Ectodermal cell (in vitro differentiated cells): Measurements from ENCODE around the gene TWF2.

ENCODE experiments used
- H3K27ac ChIP-seq: 2 replicates; pipeline ENCODE4 v1.7.0; 2013; ENCODE audit warnings: mild to moderate bottlenecking, low read depth, low read length; ENCODE audit not compliant: insufficient read depth, poor library complexity, severe bottlenecking
- H3K27me3 ChIP-seq: 2 replicates; pipeline ENCODE4 v1.7.0; 2013; ENCODE audit warnings: mild to moderate bottlenecking, low read length; ENCODE audit not compliant: insufficient read depth, control insufficient read depth, poor library complexity, severe bottlenecking
- H3K36me3 ChIP-seq: one replicate; pipeline ENCODE4 v1.7.0; 2013; ENCODE audit warnings: low read length; ENCODE audit not compliant: control insufficient read depth, insufficient read depth
- H3K4me1 ChIP-seq: one replicate; pipeline ENCODE4 v1.7.0; 2013; ENCODE audit warnings: low read length; ENCODE audit not compliant: control insufficient read depth, insufficient read depth
- H3K4me3 ChIP-seq: 2 replicates; pipeline ENCODE4 v1.7.0; 2013; ENCODE audit warnings: low read depth, low read length, control low read depth; ENCODE audit not compliant: insufficient read depth
- H3K9me3 ChIP-seq: 2 replicates; pipeline ENCODE4 v1.7.0; 2013; ENCODE audit warnings: mild to moderate bottlenecking, low read length, moderate library complexity; ENCODE audit not compliant: control insufficient read depth
- WGBS, 2 experiments: methylation state at CpG; one replicate each; pipeline ENCODE4 v1.1.7; 2013; ENCODE audit warnings: missing lambda C conversion rate in 2 of 2; 5-methylcytosine and 5-hydroxymethylcytosine counted together

The TWF2 gene

DNA sequence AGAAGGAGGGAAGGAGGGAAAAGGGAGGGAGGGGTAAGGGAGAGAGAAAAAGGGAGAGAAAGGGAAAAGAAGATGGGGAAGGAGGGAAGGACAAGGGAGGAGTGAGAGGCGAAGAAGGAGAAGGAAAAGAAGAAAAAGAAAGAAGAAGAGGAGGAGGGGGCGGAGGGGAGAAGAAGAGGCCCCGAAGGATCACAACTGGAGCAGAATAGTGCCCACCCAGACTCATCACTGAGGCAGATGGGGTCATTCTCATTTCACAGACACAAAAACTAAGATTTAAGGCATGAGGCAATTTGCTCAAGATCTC lies 43.7 kb downstream of the TWF2 start:
- no peaks in the 10 kb centered on the region for H3K36me3 ChIP-seq
- WGBS, 2 experiments: 87 to 93% methylated on average over 3 of the region's 3 CpGs
- H3K27ac ChIP-seq: no peak overlapping the region
- peaks cover 21% of the 10 kb centered on the region for H3K4me1 ChIP-seq
- H3K9me3 ChIP-seq: no peaks in the 10 kb centered on the region
- H3K27me3 ChIP-seq: no peaks in the 10 kb centered on the region
- no peak overlapping the region for H3K4me3 ChIP-seq

DNA sequence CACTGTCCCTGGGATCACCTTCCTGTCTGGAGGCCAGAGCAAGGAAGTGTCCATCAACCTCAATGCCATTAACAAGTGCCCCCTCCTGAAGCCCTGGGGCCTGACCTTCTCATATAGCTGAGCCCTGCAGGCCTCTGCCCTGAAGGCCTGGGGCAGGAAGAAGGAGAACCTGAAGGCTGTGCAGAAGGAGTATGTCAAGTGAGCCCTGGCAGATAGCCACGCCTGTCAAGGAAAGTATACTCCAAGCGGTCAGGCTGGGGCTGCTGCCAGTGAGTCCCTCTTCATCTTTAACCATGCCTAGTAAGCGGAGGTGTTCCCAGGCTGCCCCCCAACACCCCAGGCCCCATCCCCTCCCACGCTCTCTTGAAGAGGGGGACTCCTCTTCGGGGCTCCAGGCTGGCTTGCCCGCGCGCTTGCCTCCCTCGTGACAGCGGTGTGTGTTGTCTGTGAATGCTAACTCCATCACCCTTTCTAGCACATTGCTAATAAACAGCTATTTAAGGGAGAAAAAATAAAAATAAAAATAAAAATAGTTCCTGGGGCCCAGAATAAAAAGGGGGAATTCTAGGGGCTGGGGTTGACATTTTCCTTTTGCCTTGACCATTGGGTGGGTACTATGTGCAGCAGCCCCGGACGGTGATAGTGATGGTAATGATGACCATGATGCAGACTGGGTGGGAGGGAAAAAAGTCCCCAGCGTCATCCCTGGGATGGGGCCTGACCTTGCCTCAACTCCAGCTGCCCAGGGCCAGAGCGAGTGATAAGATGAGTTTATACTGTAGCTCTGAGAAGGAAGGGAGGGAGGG lies 44.3 kb downstream of the TWF2 start:
- Histone ChIP-seq H3K9me3 (no peaks in the 10 kb centered on the region), H3K36me3 (no peaks in the 10 kb centered on the region), H3K27ac (no peak overlapping the region), H3K4me1 (peaks cover 21% of the 10 kb centered on the region), H3K4me3 (no peak overlapping the region), H3K27me3 (no peaks in the 10 kb centered on the region)
- 88 to 91% methylated on average over 14 of the region's 14 CpGs for WGBS, 2 experiments

DNA sequence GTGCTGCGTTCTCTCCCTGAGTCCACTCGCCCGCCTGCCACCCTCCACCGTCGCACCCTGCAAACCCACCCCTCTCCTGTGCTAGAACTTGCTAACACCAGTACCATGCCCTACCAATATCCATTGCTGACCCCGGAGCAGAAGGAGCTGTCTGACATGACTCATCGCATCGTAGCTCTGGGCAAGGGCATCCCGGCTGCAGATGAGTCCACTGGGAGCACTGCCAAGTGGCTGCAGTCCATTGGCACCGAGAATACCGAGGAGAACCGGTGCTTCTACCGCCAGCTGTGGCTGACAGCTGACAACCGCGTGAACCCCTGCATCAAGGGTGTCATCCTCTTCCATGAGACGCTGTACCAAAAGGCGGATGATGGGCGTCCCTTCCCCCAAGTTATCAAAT lies 45.9 kb downstream of the TWF2 start:
- Histone ChIP-seq H3K36me3 (no peaks in the 10 kb centered on the region), H3K4me3 (no peak overlapping the region)
- 93% methylated on average over 18 of the region's 18 CpGs for WGBS, 2 experiments

DNA sequence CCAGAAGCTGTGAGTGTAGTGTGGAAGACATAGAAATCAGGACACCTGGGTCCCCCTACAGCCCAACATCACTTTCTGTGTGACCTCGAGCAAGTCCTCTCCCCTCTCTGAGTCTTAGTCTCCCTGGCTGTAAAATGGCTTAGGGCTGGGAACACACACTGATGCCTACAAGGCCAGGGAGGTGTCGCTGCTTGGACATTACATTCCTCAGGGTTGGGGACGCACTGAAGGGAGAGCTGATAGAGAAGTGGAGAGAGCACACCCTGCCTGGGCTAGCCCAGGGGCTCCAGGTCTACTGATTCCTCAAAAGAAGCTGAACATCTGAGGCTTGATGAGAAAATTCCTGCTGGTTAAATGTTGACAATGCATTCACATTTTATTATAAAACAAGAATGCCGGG lies 47.3 kb downstream of the TWF2 start:
- WGBS, 2 experiments: 90 to 94% methylated on average over 4 of the region's 4 CpGs
- H3K27ac ChIP-seq: no peak overlapping the region
- peaks cover 5% of the 10 kb centered on the region for H3K4me1 ChIP-seq
- no peaks in the 10 kb centered on the region for H3K9me3 ChIP-seq
- H3K27me3 ChIP-seq: no peaks in the 10 kb centered on the region
- no peaks in the 10 kb centered on the region for H3K36me3 ChIP-seq
- no peak overlapping the region for H3K4me3 ChIP-seq

More for the DNA sequence above, 45.9 kb downstream of the TWF2 start:
- Histone ChIP-seq H3K9me3 (no peaks in the 10 kb centered on the region), H3K4me1 (peaks cover 13% of the 10 kb centered on the region), H3K27ac (no peak overlapping the region), H3K27me3 (no peaks in the 10 kb centered on the region)

DNA sequence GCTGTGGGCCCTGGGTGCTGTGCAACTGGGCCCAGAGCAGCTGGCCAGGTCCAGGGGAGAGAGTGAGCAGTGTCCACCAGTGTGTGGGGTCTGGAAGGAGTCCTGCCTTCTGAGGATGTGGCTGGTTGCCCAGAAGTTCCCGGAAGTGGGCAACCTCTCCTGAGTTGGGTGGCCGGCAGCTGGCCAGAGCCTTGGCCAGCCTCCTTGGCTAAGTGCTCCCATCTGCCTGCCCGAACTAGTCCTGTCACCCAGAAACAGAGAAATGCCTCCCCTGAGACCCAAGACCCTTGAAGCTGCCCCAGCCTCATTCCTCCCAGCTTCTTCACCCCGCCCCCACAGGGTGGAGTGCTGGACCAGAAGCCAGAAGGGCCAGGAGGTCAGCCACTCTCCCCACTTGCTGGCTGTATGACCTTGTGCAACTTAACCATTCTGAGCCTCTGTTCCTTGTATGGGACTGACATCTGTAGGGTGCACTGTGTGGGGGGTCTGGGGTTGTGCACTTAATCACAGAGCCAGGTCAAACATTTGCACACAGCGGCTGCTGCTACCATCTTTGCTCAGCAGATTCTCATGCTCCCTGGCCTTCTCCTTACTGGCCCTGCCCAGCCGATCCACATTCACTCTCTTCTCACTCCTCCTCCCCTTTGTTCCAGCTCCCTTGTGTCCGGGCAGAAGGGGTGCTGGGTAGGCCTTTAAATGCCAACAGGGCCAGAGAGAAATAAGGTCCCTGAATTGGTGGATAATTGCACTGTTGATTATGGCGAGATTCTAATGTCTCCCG lies 48.5 kb downstream of the TWF2 start:
- no peaks in the 10 kb centered on the region for H3K27me3 ChIP-seq
- H3K4me1 ChIP-seq: peaks cover 5% of the 10 kb centered on the region
- 88 to 90% methylated on average over 8 to 9 of the region's 9 CpGs for WGBS, 2 experiments
- no peaks in the 10 kb centered on the region for H3K9me3 ChIP-seq
- no peak overlapping the region for H3K27ac ChIP-seq
- no peaks in the 10 kb centered on the region for H3K36me3 ChIP-seq
- no peak overlapping the region for H3K4me3 ChIP-seq

DNA sequence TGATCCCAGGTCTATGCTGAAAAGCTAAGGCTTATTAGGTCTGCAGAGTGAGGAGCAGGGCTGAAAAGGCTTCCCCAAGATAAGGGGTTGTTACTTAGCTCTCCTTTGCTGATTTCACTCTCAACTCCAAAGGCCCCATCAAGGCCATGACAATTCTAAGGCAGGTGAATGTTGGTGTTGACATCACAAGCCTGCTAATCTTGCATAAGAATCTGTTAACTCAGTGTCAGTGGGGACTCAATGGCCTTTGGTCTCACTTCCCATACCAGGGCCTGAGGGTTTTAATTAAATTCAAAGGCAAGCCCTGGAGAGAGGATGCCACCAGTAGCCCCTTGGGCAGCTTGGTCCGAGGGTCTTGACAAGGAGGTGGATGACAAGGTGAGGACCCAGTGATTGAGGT lies 50.4 kb downstream of the TWF2 start:
- WGBS, 2 experiments: 77 to 94% methylated on average over 1 of the region's 1 CpG
- Histone ChIP-seq H3K27ac (no peak overlapping the region), H3K36me3 (no peaks in the 10 kb centered on the region)

DNA sequence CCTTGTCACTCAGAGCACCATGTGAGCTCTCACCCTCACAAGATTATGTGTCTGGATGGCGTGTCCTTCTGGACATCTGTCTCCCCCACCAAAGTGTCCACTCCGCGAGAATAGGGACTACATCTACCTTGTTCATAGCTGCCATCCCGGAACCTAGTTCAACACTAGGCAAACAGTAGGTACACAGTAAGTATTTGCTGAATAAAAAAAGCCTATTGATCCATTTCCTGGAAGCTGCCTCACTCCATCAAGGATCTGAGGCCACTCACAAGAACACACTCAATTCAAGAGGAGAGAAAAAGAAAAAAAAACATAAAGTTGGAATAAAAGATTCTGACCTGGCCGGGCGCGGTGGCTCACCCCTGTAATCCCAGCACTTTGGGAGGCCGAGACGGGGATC lies 52.2 kb downstream of the TWF2 start:
- Histone ChIP-seq H3K27ac (no peak overlapping the region), H3K9me3 (no peaks in the 10 kb centered on the region), H3K4me3 (no peak overlapping the region), H3K27me3 (no peaks in the 10 kb centered on the region), H3K4me1 (peaks cover 5% of the 10 kb centered on the region), H3K36me3 (no peaks in the 10 kb centered on the region)
- WGBS, 2 experiments: 91 to 96% methylated on average over 9 of the region's 9 CpGs

More for the DNA sequence above, 50.4 kb downstream of the TWF2 start:
- no peaks in the 10 kb centered on the region for H3K9me3 ChIP-seq
- no peak overlapping the region for H3K4me3 ChIP-seq
- H3K4me1 ChIP-seq: peaks cover 5% of the 10 kb centered on the region
- H3K27me3 ChIP-seq: no peaks in the 10 kb centered on the region

DNA sequence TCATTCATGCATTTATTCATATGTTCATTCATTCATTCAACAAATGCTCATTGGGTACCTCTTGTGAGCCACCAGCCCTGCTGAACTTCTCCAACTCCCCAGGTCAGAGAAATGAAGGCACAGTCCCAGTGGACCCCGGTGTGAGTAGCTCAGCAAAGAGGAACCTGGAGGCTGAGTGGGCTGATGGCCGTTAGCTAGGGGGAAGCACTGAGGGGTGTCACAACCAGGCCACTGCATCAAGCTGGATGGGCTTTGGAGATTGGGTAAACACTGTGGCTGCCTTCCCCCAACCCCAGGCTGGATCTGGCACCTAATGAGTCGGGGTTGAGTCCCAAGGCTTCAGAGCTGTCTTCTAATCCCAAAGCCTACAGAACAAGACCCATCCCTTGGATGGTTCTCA lies 53.1 kb downstream of the TWF2 start:
- Histone ChIP-seq H3K27me3 (no peaks in the 10 kb centered on the region), H3K4me3 (no peak overlapping the region), H3K36me3 (no peaks in the 10 kb centered on the region), H3K9me3 (no peaks in the 10 kb centered on the region), H3K27ac (no peak overlapping the region), H3K4me1 (peaks cover 4% of the 10 kb centered on the region)
- 90 to 92% methylated on average over 3 of the region's 3 CpGs for WGBS, 2 experiments

DNA sequence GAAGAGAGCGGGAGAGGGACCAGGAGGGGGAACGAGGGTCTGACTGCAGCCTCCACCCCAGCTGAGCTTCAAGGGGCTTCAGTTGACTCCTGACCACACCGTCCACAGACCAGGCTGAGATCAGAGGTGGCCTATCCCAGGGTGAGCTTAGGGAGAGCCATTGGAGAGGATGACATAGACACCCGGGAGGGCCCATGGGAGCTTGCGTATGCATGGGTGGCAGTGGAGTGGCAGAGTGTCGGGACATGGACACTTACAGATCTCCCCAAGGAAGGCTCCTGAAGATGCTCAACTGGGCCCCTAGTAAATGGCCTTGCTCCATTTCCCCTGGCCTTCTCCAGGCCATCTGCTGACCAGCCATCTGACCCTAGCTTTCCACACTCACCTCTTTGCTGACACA lies 53.6 kb downstream of the TWF2 start:
- Histone ChIP-seq H3K9me3 (no peaks in the 10 kb centered on the region), H3K27ac (no peak overlapping the region), H3K27me3 (no peaks in the 10 kb centered on the region), H3K4me3 (no peak overlapping the region), H3K4me1 (no peaks in the 10 kb centered on the region), H3K36me3 (no peaks in the 10 kb centered on the region)
- 94 to 96% methylated on average over 6 of the region's 6 CpGs for WGBS, 2 experiments

DNA sequence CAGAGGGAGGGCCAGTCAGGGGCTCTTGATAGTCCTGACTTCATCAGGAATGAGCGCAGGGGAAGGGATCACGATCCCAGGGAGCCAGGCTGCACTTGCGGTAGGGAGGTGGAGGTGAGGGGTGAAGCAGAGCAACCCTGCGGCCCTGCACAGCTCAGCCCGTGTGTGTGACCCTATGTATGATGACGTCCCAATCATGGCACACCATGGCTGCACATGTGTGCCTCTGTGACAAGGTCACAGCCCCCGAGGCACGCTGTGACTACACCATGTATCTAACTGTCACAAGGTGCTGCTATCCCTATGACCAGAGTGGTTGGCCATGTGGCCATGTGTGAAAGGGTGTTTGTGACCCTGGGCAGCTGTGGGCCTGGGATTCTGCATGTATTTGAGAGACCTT lies 54.3 kb downstream of the TWF2 start:
- 91 to 94% methylated on average over 8 of the region's 8 CpGs for WGBS, 2 experiments
- H3K4me3 ChIP-seq: no peak overlapping the region
- no peaks in the 10 kb centered on the region for H3K36me3 ChIP-seq

More for the DNA sequence above, 54.3 kb downstream of the TWF2 start:
- no peaks in the 10 kb centered on the region for H3K4me1 ChIP-seq
- H3K9me3 ChIP-seq: no peaks in the 10 kb centered on the region
- no peak overlapping the region for H3K27ac ChIP-seq
- no peaks in the 10 kb centered on the region for H3K27me3 ChIP-seq
